K562 (cell line): Measurements from ENCODE around the gene CALU. TPM values are rescaled to one million over a fixed set of nuclear protein-coding genes. Genes with fewer than 3 reads are reported as not detected.

Experiments
- ATAC-seq: fragments of 200-7000 bp; cut with Tn5 transposase; 3 replicates; pipeline ENCODE4 v1.9.1; 2020; ENCODE audit warnings: moderate library complexity
- BruUV-seq: library from RNA; stranded (reverse); fragments of 400-500 nt; replicated peaks from 2 replicates; lab custom pipeline; 2021; lab: Mats Ljungman, UMichigan
- CTCF ChIA-PET: fragments of 300-600 bp; formaldehyde crosslinking; extraction: SDS; loops from one replicate; lab custom pipeline; 2021; ENCODE audit warnings: low intra/inter-chr PET ratio; lab: Yijun Ruan, JAX
- POLR2A ChIA-PET: fragments of 300-600, 350-650 bp; sonication (Branson Sonifier 250); formaldehyde crosslinking; extraction: SDS; loops from one replicate; lab custom pipeline; 2021; ENCODE audit warnings: antibody characterized with exemption, inconsistent platforms; lab: Yijun Ruan, JAX
- DNase-seq, 4 experiments: peaks; one replicate each; pipeline versions ENCODE4 v3.0.0 to v3.0.0-alpha.2; 2011 to 2018; ENCODE audit warnings: low spot score in 3 of 4, mixed read lengths in 3 of 4; ENCODE audit errors: extremely low read depth in 1 of 4
- FAIRE-seq: peaks from 2 replicates; lab custom pipeline; 2011; peaks lifted over from hg19 to GRCh38; lab: Jason Lieb, UNC
- H2AFZ ChIP-seq: 2 replicates; pipeline ENCODE4 v1.6.0; 2011; ENCODE audit warnings: low read depth, low read length, control low read depth, inconsistent platforms
- H3K27ac ChIP-seq: fragments of 200-600 bp; 3 replicates; pipeline ENCODE4 v1.8.0; 2011; ENCODE audit warnings: low read depth, mild to moderate bottlenecking, control low read depth, inconsistent platforms, low read length, moderate library complexity, mixed read lengths; ENCODE audit errors: extremely low read depth
- H3K27me3 ChIP-seq, 2 experiments: fragments of 300-600 bp in 1 of 2; 2 replicates in 1 of 2; 3 replicates in 1 of 2; pipeline versions ENCODE4 v1.6.0 to v1.8.0; 2011; ENCODE audit warnings: inconsistent platforms in 2 of 2, low read length in 2 of 2, mild to moderate bottlenecking in 1 of 2, mixed read lengths in 1 of 2, moderate library complexity in 1 of 2; ENCODE audit not compliant: control insufficient read depth in 2 of 2, insufficient read depth in 2 of 2
- H3K36me3 ChIP-seq: fragments of 300-600 bp; 3 replicates; pipeline ENCODE4 v1.8.0; 2011; ENCODE audit warnings: mild to moderate bottlenecking, low read length, inconsistent platforms; ENCODE audit not compliant: control insufficient read depth, insufficient read depth
- H3K4me1 ChIP-seq, 2 experiments: fragments of 200-600 bp in 1 of 2; replicated peaks in 1 of 2; 2 replicates in 1 of 2; 3 replicates in 1 of 2; pipeline versions ENCODE4 v1.5.1 to v1.8.0; 2011; ENCODE audit warnings: inconsistent platforms in 2 of 2, low read length in 2 of 2, mild to moderate bottlenecking in 1 of 2, mixed read lengths in 1 of 2, moderate library complexity in 1 of 2; ENCODE audit not compliant: control insufficient read depth in 2 of 2, insufficient read depth in 2 of 2
- H3K4me2 ChIP-seq: 2 replicates; pipeline ENCODE4 v1.6.1; 2011; ENCODE audit warnings: low read length, control low read depth, inconsistent platforms, mixed read lengths; ENCODE audit not compliant: insufficient read depth
- H3K4me3 ChIP-seq: fragments of 200-600 bp; sonication (generic), shearing (Covaris generic); 2 replicates; pipeline ENCODE4 v1.5.1; 2016; ENCODE audit warnings: control low read depth, inconsistent platforms
- H3K79me2 ChIP-seq: fragments of 200-600 bp; 3 replicates; pipeline ENCODE4 v1.8.0; 2011; ENCODE audit warnings: low read length, inconsistent platforms; ENCODE audit not compliant: control insufficient read depth, insufficient read depth
- H3K9ac ChIP-seq, 2 experiments: 2 replicates each; pipeline versions ENCODE4 v1.6.0 to v1.6.1; 2011; ENCODE audit warnings: low read depth in 2 of 2, low read length in 2 of 2, control low read depth in 1 of 2, inconsistent platforms in 1 of 2, mild to moderate bottlenecking in 1 of 2, mixed read lengths in 1 of 2; ENCODE audit not compliant: insufficient read depth in 1 of 2
- H3K9me1 ChIP-seq: one replicate; pipeline ENCODE4 v1.6.0; 2011; ENCODE audit warnings: inconsistent platforms, mild to moderate bottlenecking, low read length, moderate library complexity; ENCODE audit not compliant: control insufficient read depth, insufficient read depth
- H3K9me3 ChIP-seq: replicated peaks from 2 replicates; pipeline ENCODE4 v1.5.1; 2011; ENCODE audit warnings: low read depth, low read length, inconsistent platforms; ENCODE audit not compliant: control insufficient read depth, insufficient read depth
- H4K20me1 ChIP-seq: replicated peaks from 2 replicates; pipeline ENCODE4 v1.6.1; 2011; ENCODE audit warnings: low read length, inconsistent platforms, mixed read lengths; ENCODE audit not compliant: control insufficient read depth, insufficient read depth
- ARID1B ChIP-seq: fragments of 450-650 bp; IDR thresholded peaks from 2 replicates; pipeline ENCODE4 v1.6.1; 2016; ENCODE audit warnings: antibody characterized with exemption, mild to moderate bottlenecking, inconsistent platforms
- ATF4 ChIP-seq: fragments of 450-650 bp; formaldehyde crosslinking; IDR thresholded peaks from 2 replicates; pipeline ENCODE4 v1.4.0; 2022; ENCODE audit warnings: mild to moderate bottlenecking, moderate library complexity
- EP400 ChIP-seq: fragments of 450-650 bp; IDR thresholded peaks from 2 replicates; pipeline ENCODE4 v1.6.1; 2017; ENCODE audit warnings: antibody characterized with exemption, mild to moderate bottlenecking, moderate library complexity
- NFYB ChIP-seq: IDR thresholded peaks from 2 replicates; pipeline ENCODE4 v1.6.1; 2011; ENCODE audit warnings: mild to moderate bottlenecking, moderate library complexity; ENCODE audit not compliant: insufficient read length; ENCODE audit errors: extremely low read depth
- WGBS: fragments of 100-300 bp; shearing (Covaris generic); methylation state at CpG from one replicate; pipeline ENCODE4 v1.1.6; 2016; ENCODE audit warnings: low coverage, mixed read lengths; ENCODE audit not compliant: insufficient coverage; ENCODE audit errors: missing lambda C conversion rate; 5-methylcytosine and 5-hydroxymethylcytosine counted together
- in situ Hi-C: fragments of 300-500 bp; cut with MboI; formaldehyde crosslinking; loops from 4 replicates; pipeline ENCODE4 v1.15.0; 2018; ENCODE audit warnings: inconsistent platforms, mixed read lengths
- intact Hi-C: fragments of 100-400 bp; cut with micrococcal nuclease; formaldehyde crosslinking; loops from 2 replicates; pipeline ENCODE4 v1.14.2; 2022
- polyA plus RNA-seq, 8 experiments: library from polyadenylated mRNA; depleted of rRNA in 4 of 8; stranded (reverse) in 5 of 8; unstranded in 3 of 8; fragments of >200 nt; fragmentation: Nextera tagmentation in 2 of 8; fragmentation: Illumina TruSeq in 1 of 8; extraction: Ambion mirVana in 2 of 8; extraction: Trizol in 1 of 8; gene quantifications; 2 replicates each; pipeline versions ENCODE4 v1.2.1 to v1.2.3, GENCODE V29; 2011 to 2014; ENCODE audit warnings: inconsistent platforms in 1 of 8, missing spikeins in 1 of 8
- total RNA-seq, 7 experiments: library from RNA; depleted of rRNA in 6 of 7; stranded (reverse); fragments of >200 nt in 6 of 7; fragmentation: Illumina TruSeq in 2 of 7; extraction: Trizol in 2 of 7; gene quantifications; 2 replicates each; pipeline versions ENCODE4 v1.2.1 to v1.2.3, GENCODE V29; 2011 to 2021; ENCODE audit warnings: low replicate concordance in 1 of 7

Gene CALU
- total and polyA plus RNA-seq, 9 of the 15 experiments (the other 6 are each of a cell fraction or from before 2014, with no cell fraction given): 166 to 286 (median 215) TPM

GRCh38 chr7:128755075-128755818, 16.1 kb downstream of the CALU start:
- Histone ChIP-seq H3K79me2 (peaks cover 52% of the 10 kb centered on the region), H3K9me3 (no peaks in the 10 kb centered on the region), H4K20me1 (peaks cover 14% of the 10 kb centered on the region), H3K4me2 (no peak overlapping the region), H3K4me1 (no peaks in the 10 kb centered on the region), H3K9me1 (peaks cover 5% of the 10 kb centered on the region), H3K36me3 (peaks cover 96% of the 10 kb centered on the region), H3K27me3 (no peaks in the 10 kb centered on the region), H3K4me3 (no peak overlapping the region), H3K27ac (no peak overlapping the region), H2AFZ (no peak overlapping the region), H3K9ac (no peak overlapping the region)
- no TSS peak for BruUV-seq
- ChIA-PET POLR2A (interaction anchor here (1.3 to 12.2 kb wide), 6 partner anchors 7 to 29 kb away, joined by 4 to 216 read pairs (median 10); partner anchors contain the start of gene CALU), CTCF (no interaction called here)
- no peak for DNase-seq
- ATAC-seq: no peak
- in situ Hi-C loops (no loop called here), intact Hi-C loops (loop anchor here (10.0 kb wide), 1 partner anchor 280 kb away; the partner anchor contains the start of gene METTL2B)
- no peak for FAIRE-seq
- TF ChIP-seq EP400 (no peak), ATF4 (CRISPR knock-in tag) (no peak), NFYB (no peak), ARID1B (no peak)
- WGBS: 89% methylated on average over 1 of the region's 2 CpGs
